ENCODE measurements around the gene GNB1L.

The GNB1L gene

DNA sequence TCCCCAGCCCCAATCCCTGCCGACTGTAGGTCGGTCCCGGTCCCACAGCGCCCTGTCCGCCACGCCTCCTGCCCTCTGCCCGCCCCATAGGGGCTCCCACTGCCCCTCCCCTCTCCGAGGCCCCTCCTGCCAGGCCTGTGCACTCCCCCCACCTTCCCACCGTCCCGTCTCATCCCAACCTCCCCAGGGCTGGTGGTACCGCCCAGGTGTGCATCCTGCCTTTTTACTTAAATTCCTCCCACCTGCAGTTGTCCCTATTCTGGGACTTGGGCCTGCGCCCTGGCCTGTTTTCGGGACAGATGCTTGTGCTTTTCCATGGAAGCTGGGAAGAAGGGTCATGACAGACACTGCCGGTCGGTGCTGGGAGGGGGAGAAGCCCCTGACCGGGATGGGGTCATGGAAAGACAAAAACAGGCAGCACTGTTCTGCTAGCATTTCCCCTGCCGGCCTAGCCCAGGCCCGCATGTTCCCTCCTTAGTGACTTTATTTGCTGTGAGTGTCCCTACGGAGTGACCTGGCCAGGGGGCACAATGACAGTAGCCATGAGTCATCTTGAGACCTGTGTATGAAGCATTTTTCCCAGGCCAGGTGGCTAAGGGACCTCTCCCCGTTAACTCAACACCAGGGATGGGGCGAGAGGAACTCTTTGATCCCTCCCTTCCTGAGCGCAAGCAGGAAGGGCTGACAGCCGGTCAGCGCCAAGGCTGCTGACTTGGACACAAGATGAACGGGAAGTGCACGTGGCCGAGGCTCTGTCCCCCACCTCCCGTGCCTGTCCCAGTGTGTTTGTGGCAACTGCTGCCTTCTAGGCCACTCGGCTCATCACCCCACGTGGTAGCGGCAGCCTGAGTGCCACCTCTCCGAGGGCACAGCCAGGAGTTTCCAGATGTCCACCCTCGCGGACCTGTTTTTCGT, 87.0 kb downstream of the GNB1L start:
- H3K4me1 ChIP-seq (ENCODE audit: control insufficient read depth in 2 of 2, insufficient read depth in 1 of 2, low read depth in 1 of 2, low read length in 2 of 2), result peaks cover 8 to 13% of the 10 kb centered on the region in 2 donors
- peaks cover 9 to 16% of the 10 kb centered on the region in 2 donors for H3K9me3 ChIP-seq (replicated peaks in 1 of 2; ENCODE audit: control insufficient read depth in 2 of 2, insufficient read depth in 1 of 2, low read depth in 1 of 2, low read length in 2 of 2)
- H3K27ac ChIP-seq (replicated peaks; ENCODE audit: low read length), result no peak overlapping the region
- no peak overlapping the region for H2BK120ac ChIP-seq (ENCODE audit: low read depth, low read length)
- peaks cover 61 to 97% (median 73%) of the 10 kb centered on the region in 3 experiments for H3K27me3 ChIP-seq (ENCODE audit: control insufficient read depth in 3 of 3, insufficient read depth in 3 of 3, low read depth in 1 of 3, low read length in 3 of 3)
- no peak overlapping the region for H2AK5ac ChIP-seq (ENCODE audit: low read depth, low read length)
- peak overlapping the region; percentile 66 for H3K4ac ChIP-seq (ENCODE audit: low read length)
- H3K4me3 ChIP-seq (ENCODE audit: low read length in 2 of 2), result no peak overlapping the region
- peak overlapping the region; percentile 94 for H3K23ac ChIP-seq (ENCODE audit: low read depth, low read length, poor library complexity)
- peak overlapping the region; percentile 43 for H4K8ac ChIP-seq (ENCODE audit: low read depth, low read length)
- peak overlapping the region; percentile 11 for H2BK15ac ChIP-seq (ENCODE audit: low read length)
- H2BK5ac ChIP-seq (ENCODE audit: low read length), result peak overlapping the region; percentile 22
- H4K91ac ChIP-seq (ENCODE audit: low read depth, low read length, poor library complexity), result no peak overlapping the region
- DNase-seq (ENCODE audit: low spot score), result no peak
- no peak overlapping the region for H3K9ac ChIP-seq (ENCODE audit: low read depth, low read length, poor library complexity)
- H3K14ac ChIP-seq (ENCODE audit: low read length), result no peak overlapping the region
- no peak overlapping the region for H3K4me2 ChIP-seq (ENCODE audit: insufficient read depth, low read length, poor library complexity, severe bottlenecking)
- WGBS, 2 donors (ENCODE audit: extremely low coverage in 2 of 2, insufficient read length in 2 of 2, insufficient replicate concordance in 1 of 2), result no CpG with 5 or more reads among the region's 35 CpGs
- peak overlapping the region; percentile 66 for H2AFZ ChIP-seq (ENCODE audit: low read length)
- H3K18ac ChIP-seq (ENCODE audit: low read length), result peak overlapping the region; percentile 82
- no peaks in the 10 kb centered on the region for H3K36me3 ChIP-seq (replicated peaks in 1 of 2; ENCODE audit: control insufficient read depth in 2 of 2, insufficient read depth in 2 of 2, low read length in 2 of 2)
- H3K79me1 ChIP-seq (ENCODE audit: low read depth, low read length), result no peaks in the 10 kb centered on the region
- H2BK12ac ChIP-seq (ENCODE audit: low read length), result peak overlapping the region; percentile 88

DNA sequence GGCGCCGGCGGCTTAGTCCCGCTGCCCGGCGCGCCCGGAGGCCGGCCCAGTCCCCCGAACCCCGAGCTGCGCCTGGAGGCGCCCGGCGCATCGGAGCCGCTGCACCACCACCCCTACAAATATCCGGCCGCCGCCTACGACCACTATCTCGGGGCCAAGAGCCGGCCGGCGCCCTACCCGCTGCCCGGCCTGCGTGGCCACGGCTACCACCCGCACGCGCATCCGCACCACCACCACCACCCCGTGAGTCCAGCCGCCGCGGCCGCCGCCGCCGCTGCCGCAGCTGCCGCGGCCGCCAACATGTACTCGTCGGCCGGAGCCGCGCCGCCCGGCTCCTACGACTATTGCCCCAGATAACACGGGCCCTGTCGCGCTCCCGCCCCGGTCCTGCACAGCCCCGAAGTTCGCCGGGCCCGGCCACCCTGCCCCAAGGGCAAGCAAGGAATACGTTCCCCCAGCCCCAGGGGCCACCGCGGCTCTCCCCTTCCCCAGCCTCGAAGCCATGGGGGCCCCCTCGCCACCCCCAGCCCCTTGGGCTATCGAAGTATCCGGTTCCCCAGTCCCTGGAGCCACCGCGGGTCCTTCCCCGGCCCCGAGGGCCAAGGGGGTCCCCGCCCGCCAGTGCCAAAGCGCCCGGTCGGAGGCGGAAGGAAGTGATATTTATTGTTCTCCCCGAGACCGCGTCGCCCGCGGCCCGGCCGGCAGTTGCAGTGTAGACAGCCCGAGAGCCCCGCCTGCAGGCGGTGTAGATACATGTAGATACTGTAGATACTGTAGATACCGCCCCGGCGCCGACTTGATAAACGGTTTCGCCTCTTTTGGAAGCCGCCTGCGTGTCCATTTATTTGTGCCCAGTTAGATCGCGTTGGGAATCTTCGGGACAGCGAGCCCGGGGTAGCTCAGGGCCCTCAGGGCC, 87.9 kb downstream of the GNB1L start:
- WGBS, 2 donors (ENCODE audit: extremely low coverage in 2 of 2, insufficient read length in 2 of 2, insufficient replicate concordance in 1 of 2), result no CpG with 5 or more reads among the region's 103 CpGs
- peaks cover 11 to 13% of the 10 kb centered on the region in 2 donors for H3K4me1 ChIP-seq (ENCODE audit: control insufficient read depth in 2 of 2, insufficient read depth in 1 of 2, low read depth in 1 of 2, low read length in 2 of 2)
- no peak overlapping the region for H3K14ac ChIP-seq (ENCODE audit: low read length)
- H3K9me3 ChIP-seq (replicated peaks in 1 of 2; ENCODE audit: control insufficient read depth in 2 of 2, insufficient read depth in 1 of 2, low read depth in 1 of 2, low read length in 2 of 2), result peaks cover 9 to 16% of the 10 kb centered on the region in 2 donors
- H2BK5ac ChIP-seq (ENCODE audit: low read length), result no peak overlapping the region
- H2BK120ac ChIP-seq (ENCODE audit: low read depth, low read length), result no peak overlapping the region
- no peaks in the 10 kb centered on the region for H3K36me3 ChIP-seq (replicated peaks in 1 of 2; ENCODE audit: control insufficient read depth in 2 of 2, insufficient read depth in 2 of 2, low read length in 2 of 2)
- peak overlapping the region; percentile 46 for H3K18ac ChIP-seq (ENCODE audit: low read length)
- no peak overlapping the region for H4K91ac ChIP-seq (ENCODE audit: low read depth, low read length, poor library complexity)
- H3K23ac ChIP-seq (ENCODE audit: low read depth, low read length, poor library complexity), result peak overlapping the region; percentile 94
- H2AFZ ChIP-seq (ENCODE audit: low read length), result peak overlapping the region; percentile 66
- H3K27ac ChIP-seq (replicated peaks; ENCODE audit: low read length), result no peak overlapping the region
- no peaks in the 10 kb centered on the region for H3K79me1 ChIP-seq (ENCODE audit: low read depth, low read length)
- H3K4ac ChIP-seq (ENCODE audit: low read length), result no peak overlapping the region
- H3K9ac ChIP-seq (ENCODE audit: low read depth, low read length, poor library complexity), result no peak overlapping the region
- H3K27me3 ChIP-seq (ENCODE audit: control insufficient read depth in 3 of 3, insufficient read depth in 3 of 3, low read depth in 1 of 3, low read length in 3 of 3), result peaks cover 70 to 99% (median 82%) of the 10 kb centered on the region in 3 experiments
- H4K8ac ChIP-seq (ENCODE audit: low read depth, low read length), result no peak overlapping the region
- no peak for DNase-seq (ENCODE audit: low spot score)
- no peak overlapping the region for H3K4me3 ChIP-seq (ENCODE audit: low read length in 2 of 2)
- no peak overlapping the region for H2BK12ac ChIP-seq (ENCODE audit: low read length)
- H2AK5ac ChIP-seq (ENCODE audit: low read depth, low read length), result no peak overlapping the region
- peak overlapping the region; percentile 87 for H2BK15ac ChIP-seq (ENCODE audit: low read length)
- H3K4me2 ChIP-seq (ENCODE audit: insufficient read depth, low read length, poor library complexity, severe bottlenecking), result peak overlapping the region; percentile 53

GRCh38 chr22:19766240-19766510, 88.5 kb downstream of the GNB1L start:
- no peak overlapping the region for H2BK5ac ChIP-seq (ENCODE audit: low read length)
- H3K4me3 ChIP-seq (ENCODE audit: low read length in 2 of 2), result no peak overlapping the region
- peak overlapping the region; percentile 25 for H3K4me2 ChIP-seq (ENCODE audit: insufficient read depth, low read length, poor library complexity, severe bottlenecking)
- H2BK120ac ChIP-seq (ENCODE audit: low read depth, low read length), result no peak overlapping the region
- no peak for DNase-seq (ENCODE audit: low spot score)
- H3K14ac ChIP-seq (ENCODE audit: low read length), result no peak overlapping the region
- H3K9ac ChIP-seq (ENCODE audit: low read depth, low read length, poor library complexity), result no peak overlapping the region
- peaks cover 75 to 99% (median 88%) of the 10 kb centered on the region in 3 experiments for H3K27me3 ChIP-seq (ENCODE audit: control insufficient read depth in 3 of 3, insufficient read depth in 3 of 3, low read depth in 1 of 3, low read length in 3 of 3)
- H3K4ac ChIP-seq (ENCODE audit: low read length), result no peak overlapping the region
- H4K8ac ChIP-seq (ENCODE audit: low read depth, low read length), result no peak overlapping the region
- H2BK12ac ChIP-seq (ENCODE audit: low read length), result no peak overlapping the region
- WGBS, 2 donors (ENCODE audit: extremely low coverage in 2 of 2, insufficient read length in 2 of 2, insufficient replicate concordance in 1 of 2), result no CpG with 5 or more reads among the region's 36 CpGs
- H2BK15ac ChIP-seq (ENCODE audit: low read length), result no peak overlapping the region
- H3K23ac ChIP-seq (ENCODE audit: low read depth, low read length, poor library complexity), result no peak overlapping the region
- H3K79me1 ChIP-seq (ENCODE audit: low read depth, low read length), result no peaks in the 10 kb centered on the region
- H2AK5ac ChIP-seq (ENCODE audit: low read depth, low read length), result no peak overlapping the region
- peaks cover 13 to 14% of the 10 kb centered on the region in 2 donors for H3K4me1 ChIP-seq (ENCODE audit: control insufficient read depth in 2 of 2, insufficient read depth in 1 of 2, low read depth in 1 of 2, low read length in 2 of 2)
- no peak overlapping the region for H3K18ac ChIP-seq (ENCODE audit: low read length)
- peaks cover 9 to 16% of the 10 kb centered on the region in 2 donors for H3K9me3 ChIP-seq (replicated peaks in 1 of 2; ENCODE audit: control insufficient read depth in 2 of 2, insufficient read depth in 1 of 2, low read depth in 1 of 2, low read length in 2 of 2)
- no peak overlapping the region for H4K91ac ChIP-seq (ENCODE audit: low read depth, low read length, poor library complexity)
- no peak overlapping the region for H3K27ac ChIP-seq (replicated peaks; ENCODE audit: low read length)
- H2AFZ ChIP-seq (ENCODE audit: low read length), result peak overlapping the region; percentile 66
- H3K36me3 ChIP-seq (replicated peaks in 1 of 2; ENCODE audit: control insufficient read depth in 2 of 2, insufficient read depth in 2 of 2, low read length in 2 of 2), result no peaks in the 10 kb centered on the region
